Epithelial cell of prostate (primary cell): Measurements from ENCODE around the gene ZNF618.

Source experiments
- DNase-seq: peaks from one replicate; pipeline ENCODE4 v3.0.0-alpha.2; 2011; ENCODE audit warnings: low read depth, low spot score
- H3K27ac ChIP-seq: fragments of 450-650 bp; 2 replicates; pipeline ENCODE4 v1.5.1; 2017; ENCODE audit warnings: mild to moderate bottlenecking

ZNF618 gene

DNA sequence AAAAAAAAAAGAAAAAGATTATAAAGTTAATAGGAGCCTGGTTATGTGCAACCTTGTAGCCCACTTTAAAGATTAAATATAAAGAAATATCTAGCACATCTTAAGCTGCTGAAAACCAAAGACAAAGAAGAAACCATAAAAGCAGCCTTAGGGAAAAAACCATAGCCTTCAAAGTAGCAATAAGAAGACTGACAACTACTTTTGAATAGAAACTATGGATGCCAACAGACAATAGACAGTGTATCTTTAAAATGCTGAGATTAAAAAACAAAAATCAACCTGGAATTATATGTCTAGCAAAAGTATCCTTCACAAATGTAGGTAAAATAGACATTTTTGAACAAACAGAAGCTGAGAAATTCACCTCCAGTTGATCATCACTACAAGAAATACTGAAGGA is 226.4 kb downstream of the ZNF618 start:
- DNase-seq, result no peak
- H3K27ac ChIP-seq, result no peak overlapping the region

DNA sequence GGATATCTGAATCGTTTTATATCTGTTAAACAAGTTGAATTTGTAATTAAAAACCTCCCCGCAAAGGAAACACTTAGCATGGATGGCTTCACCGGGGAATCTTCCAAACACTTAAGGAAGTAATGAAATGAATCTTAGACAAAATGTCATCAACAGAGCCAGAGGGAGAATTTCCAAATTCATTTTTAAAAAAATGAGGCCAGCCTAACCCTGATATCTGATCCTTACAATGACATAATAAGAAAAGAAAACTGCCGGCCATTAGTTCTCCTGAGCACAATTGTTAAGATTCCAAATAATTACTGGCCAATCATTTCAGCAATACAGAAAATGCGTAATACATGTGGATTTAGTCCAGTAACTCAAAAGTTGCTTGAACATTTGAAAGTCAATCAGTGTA is 229.1 kb downstream of the ZNF618 start:
- no peak overlapping the region for H3K27ac ChIP-seq

More for the DNA sequence above, 229.1 kb downstream of the ZNF618 start:
- DNase-seq, result no peak
